A673 (cell line): ENCODE results near the gene SLF2.

Experiments used
- EZH2 ChIP-seq: fragments of 200-600 bp; sonication (generic); IDR thresholded peaks from 2 replicates; pipeline ENCODE4 v1.6.1; 2017; ENCODE audit warnings: borderline replicate concordance, low read depth, mild to moderate bottlenecking, mixed read lengths, antibody characterized with exemption, low read length; ENCODE audit not compliant: poor library complexity, severe bottlenecking
- TF ChIP-seq, protein P1 (sequence below): fragments of 300-800, 200-600 bp; sonication (generic); conservative IDR thresholded peaks from 2 replicates; pipeline ENCODE4 v1.5.1; 2017; ENCODE audit warnings: low read depth, mild to moderate bottlenecking, antibody characterized with exemption, low read length, moderate library complexity, mixed read lengths

DNA sequence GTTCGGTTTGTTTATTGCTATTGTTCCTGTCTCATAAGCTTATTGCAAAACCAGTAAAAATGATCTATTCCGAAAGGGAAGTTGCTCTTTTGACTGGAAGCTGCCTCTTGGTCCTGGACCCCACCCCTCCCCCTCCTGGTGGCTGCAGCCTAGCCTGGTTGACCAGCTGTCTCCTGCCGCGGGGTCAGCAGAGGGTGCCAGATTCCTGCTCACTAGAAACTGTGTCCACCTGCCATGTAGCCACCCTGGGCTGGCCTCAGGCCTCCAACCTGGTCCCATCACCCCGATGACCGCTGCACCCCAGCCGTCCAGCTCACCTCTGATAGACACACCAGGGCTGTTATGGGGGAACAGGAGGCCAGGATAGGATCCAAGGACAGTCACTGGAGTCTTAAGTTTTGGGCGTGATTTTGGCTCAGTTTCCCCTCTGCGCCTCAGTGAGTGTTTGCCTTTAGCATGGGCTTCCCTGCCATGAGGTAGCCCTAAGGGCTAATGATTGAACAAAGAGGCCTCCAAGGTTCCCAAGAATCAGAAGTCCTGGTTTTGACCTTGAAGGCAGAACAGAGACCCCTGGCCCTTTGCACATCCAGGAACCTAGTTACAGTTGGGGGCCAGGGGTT is 32.9 kb upstream of the SLF2 start:
- TF ChIP-seq, protein P1, sequence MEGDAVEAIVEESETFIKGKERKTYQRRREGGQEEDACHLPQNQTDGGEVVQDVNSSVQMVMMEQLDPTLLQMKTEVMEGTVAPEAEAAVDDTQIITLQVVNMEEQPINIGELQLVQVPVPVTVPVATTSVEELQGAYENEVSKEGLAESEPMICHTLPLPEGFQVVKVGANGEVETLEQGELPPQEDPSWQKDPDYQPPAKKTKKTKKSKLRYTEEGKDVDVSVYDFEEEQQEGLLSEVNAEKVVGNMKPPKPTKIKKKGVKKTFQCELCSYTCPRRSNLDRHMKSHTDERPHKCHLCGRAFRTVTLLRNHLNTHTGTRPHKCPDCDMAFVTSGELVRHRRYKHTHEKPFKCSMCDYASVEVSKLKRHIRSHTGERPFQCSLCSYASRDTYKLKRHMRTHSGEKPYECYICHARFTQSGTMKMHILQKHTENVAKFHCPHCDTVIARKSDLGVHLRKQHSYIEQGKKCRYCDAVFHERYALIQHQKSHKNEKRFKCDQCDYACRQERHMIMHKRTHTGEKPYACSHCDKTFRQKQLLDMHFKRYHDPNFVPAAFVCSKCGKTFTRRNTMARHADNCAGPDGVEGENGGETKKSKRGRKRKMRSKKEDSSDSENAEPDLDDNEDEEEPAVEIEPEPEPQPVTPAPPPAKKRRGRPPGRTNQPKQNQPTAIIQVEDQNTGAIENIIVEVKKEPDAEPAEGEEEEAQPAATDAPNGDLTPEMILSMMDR, result no peak
- TF ChIP-seq EZH2, result no peak
